TTC549 (cell line): ENCODE results near the gene DNM1L.

Experiments
- FAIRE-seq: peaks from 2 replicates; lab custom pipeline; 2012; peaks lifted over from hg19 to GRCh38; lab: Jason Lieb, UNC

DNM1L gene

GRCh38 chr12:32679091-32679919, at the start of gene DNM1L:
TSS of gene DNM1L (plus strand) at chr12:32679301. CDS start at chr12:32679364, 63 bp downstream.
- FAIRE-seq: peak; percentile 78

- no peak for FAIRE-seq
These were observed 37.7 kb upstream of the DNM1L start for GRCh38 chr12:32641287-32641901.

- FAIRE-seq: no peak
These were observed 34.7 kb upstream of the DNM1L start for GRCh38 chr12:32644431-32644830.

DNA sequence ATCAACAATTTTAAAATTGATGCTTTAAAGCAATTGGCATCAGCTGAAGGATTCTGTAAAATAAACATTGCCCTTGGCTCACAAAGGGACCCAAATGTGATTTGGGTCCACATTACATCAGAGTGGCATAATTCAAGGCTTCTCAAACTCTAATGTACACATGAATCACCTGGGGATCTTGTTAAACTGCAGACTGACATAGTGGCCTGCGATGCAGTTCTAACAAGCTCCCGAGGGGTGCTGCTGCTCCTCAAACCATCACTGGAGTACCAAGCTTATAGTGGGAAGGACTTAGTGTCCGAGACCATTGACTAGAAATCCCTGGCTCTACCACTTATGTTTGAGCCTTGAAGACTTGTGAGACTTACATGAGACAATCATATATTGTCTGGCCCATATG, 31.8 kb upstream of the DNM1L start:
- no peak for FAIRE-seq

- FAIRE-seq: no peak
These were observed 28.6 kb upstream of the DNM1L start for GRCh38 chr12:32650508-32650907.

DNA sequence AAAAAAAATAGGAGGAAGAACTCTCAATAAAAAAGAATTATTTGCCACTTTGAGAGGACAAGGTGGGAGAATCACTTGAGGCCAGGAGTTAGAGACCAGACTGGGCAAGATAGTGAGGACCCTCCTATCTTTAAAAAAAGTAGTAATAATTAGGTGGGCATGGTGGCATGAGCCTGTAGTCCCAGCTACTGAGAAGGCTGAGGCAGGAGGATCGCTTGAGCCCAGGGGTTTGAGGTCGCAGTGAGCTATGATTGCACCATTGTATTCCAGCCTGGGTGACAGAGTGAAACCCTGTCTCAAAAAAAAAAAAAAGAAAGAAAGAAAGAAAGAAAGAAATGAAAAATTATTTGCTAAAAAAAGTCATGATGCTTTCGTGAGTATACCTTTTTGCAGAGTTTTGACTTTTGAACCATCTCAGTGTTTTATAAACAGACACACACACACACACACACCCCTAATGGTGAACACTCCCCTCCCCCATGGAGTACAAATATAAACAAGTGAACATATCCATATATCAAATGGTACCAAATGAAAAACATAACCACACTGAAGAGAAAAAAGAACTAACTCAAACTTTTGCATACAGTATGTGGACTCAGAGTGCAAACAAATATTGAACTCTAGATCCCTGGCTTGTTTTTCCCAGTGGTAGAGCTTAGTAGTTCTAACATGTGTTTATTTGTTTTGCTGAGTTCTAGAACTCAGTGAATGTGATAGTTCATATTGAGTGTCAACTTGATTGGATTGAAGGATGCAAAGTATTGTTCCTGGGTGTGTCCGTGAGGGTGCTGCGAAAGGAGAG, 27.7 kb upstream of the DNM1L start:
- no peak for FAIRE-seq

- no peak for FAIRE-seq
These were observed 27.2 kb upstream of the DNM1L start for GRCh38 chr12:32651956-32652210.

DNA sequence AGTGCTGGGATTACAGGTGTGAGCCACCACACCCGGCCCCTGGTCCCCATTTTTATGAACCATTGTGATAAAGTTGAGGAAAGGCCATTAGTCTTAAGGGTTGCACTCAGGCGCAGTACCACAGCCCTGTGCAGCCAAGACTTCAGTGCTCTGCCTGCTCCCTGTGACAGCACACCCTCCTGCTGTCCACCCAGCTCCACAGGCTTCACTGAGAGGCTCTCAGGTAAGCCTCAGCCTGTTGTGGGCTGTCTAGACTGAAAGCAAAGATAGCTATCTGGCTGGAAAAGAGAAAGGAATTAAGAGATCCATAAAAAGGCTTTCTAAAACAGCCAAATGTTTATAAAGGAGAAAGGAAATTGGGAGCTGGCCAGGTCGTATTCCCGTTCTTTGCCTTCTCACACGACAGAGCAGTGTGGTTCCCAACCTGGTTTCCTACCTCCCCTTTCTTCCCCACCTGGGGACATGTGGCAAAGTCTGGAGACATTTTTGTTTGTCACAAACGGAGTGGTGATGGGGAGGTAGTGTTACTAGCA, 19.1 kb upstream of the DNM1L start:
- no peak for FAIRE-seq

DNA sequence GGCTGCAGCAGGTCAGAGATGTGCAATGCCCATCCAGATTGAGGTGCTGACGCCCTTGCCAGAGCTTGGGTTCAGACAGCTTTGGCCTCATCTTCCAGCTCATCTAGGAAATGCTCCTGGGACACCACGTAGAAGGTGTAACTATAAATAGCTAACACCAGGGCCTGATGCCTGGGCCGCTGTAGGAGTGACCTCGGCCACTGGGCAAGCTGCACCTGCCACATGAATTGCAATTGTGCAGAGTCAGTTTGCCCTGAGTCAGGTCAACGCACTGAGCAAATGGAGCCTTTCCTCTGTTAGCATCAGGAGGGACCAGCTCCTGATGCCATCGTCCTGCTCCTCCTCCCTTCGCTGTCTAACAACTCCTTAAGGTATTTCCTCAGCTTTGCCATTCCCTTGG, 17.4 kb upstream of the DNM1L start:
- FAIRE-seq: no peak

GRCh38 chr12:32662665-32663064, 16.4 kb upstream of the DNM1L start:
- FAIRE-seq: no peak

GRCh38 chr12:32666018-32666417, 13.1 kb upstream of the DNM1L start:
- no peak for FAIRE-seq

GRCh38 chr12:32669584-32669983, 9.5 kb upstream of the DNM1L start:
- no peak for FAIRE-seq

DNA sequence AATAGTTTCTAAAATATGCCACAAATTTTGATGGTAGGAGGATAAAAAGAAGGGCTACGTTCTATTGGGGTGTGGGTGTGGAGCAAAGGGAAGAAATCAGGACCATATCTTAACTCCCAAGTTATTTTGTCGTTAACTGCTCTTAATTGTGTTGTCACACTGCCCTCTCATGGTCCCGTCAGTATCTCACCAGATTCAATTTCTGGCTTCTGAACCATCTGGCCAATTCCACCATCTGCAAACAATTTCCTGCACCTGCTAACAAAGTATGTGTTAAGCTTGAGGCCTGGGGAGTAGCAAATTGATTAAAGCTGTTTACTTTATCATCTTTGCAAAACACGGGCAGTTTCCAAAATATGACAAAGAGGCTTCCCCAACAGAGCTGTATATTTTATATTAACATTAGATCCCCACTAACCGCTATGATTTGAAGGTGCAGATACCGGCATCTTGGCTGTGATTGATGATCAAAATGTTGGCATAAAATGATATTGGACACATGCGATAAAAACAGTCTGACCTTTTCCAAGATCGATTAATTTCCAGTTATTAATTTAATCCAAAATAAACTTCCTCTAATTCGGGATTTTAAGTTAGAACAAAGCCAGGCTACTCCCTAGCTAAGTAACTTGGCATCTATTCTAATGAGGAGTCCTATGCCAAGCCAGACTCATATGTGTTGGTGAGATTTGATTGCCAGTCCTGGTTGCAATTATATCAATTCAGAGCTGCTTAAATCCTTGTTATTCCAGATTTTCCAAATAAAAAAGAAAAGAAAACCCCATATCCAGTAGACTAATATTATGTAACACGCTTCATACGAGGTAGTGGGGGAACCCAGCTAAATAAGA, 6.9 kb upstream of the DNM1L start:
- peak; percentile 33 for FAIRE-seq

- no peak for FAIRE-seq
These were observed 778 bp downstream of the DNM1L start for GRCh38 chr12:32679920-32680237.

DNA sequence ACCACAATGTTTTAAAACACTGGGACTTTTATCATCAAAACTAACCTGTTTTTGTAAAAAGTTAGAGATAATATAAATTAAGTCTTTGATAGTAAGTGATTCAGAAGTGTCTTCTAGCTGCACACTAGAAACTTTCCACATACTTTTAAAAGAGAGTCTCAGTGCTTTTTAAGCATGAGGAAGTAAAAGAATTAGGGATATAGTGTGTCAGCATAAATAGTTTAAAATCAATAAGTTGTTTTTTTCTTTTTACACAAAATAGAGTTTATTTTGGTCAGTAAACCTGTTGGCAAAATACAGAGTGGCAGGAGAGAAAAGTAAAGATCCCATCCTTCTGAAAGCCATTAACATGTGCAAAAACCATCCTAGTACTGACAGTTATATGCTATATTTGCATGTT, 1.7 kb downstream of the DNM1L start:
- no peak for FAIRE-seq

GRCh38 chr12:32681272-32681671, 2.2 kb downstream of the DNM1L start:
- FAIRE-seq: no peak

- no peak for FAIRE-seq
These were observed 7.2 kb downstream of the DNM1L start for GRCh38 chr12:32686340-32686739.

DNA sequence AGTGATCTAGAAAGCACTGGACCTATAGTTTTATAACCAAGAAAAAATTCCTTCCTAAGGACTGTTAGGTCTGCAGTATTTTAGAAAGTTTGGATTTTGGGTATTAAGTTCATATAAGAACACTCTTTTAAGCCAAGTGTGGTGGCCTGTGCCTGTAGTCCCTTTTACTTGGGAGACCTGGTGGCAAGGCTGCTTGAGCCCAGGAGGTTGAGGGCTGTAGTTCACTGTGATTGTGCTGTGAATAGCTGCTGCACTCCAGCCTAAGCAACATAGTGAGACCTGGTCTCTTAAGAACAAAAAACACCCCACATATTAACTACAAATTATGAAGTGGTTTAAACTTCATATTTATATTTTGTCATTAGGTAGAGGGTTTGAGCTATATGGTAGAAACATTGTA, 9.7 kb downstream of the DNM1L start:
- FAIRE-seq: no peak

- FAIRE-seq: no peak
These were observed 11.8 kb downstream of the DNM1L start for GRCh38 chr12:32690927-32691326.

DNA sequence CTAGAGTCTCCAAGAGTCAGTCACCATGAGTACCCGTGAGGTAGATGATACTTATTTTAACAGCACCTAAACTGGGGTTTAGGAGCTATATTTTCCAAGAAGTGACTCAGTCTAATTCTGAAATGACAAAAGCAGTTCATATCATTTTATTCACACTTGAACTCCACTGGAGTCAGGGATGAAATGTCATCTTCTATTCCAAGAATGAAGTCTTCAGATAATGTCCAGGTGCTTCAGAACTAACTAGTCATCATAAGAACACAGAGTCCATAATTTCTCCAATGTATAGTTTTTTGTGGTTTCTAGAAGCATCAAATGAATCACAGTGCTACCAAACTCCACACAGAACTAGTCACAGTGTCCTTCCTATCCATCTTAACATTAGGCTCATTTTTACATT, 13.3 kb downstream of the DNM1L start:
- FAIRE-seq: no peak

DNA sequence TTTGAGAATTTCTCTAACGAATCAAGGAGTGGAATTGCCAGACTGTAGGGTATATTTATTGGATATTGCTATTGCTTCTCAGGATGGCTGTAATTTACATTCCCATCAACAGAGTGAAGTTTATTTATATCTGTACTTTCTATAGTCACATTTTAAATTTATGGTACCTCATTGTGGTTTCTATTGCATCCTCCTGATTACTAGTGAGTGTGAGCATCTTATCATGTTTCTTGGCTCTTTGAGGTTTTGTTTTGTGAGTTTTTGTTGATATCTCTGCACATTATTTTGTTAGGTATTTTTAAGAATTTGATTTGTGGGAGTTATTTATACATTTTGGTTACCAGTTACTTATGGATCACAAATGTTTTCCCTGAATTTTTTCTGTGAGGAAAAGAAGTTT, 13.9 kb downstream of the DNM1L start:
- FAIRE-seq: no peak

DNA sequence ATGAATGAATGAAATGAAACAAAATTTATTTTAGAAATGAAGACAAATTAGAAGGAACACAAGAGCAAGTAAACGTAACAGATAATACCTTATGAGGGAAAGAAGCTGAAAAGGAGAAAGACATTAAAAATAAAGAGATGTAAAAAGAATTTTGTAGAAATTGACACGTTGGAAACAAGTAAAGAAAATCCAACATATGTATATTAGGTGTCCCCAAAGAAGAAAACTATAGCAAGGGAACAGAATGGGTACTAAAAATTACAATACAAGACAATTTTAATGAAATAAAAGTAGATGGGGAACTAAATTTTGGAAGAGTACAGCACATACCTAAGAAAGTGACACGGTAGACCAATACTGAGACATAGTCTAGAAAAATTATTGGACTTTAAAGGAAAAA, 16.7 kb downstream of the DNM1L start:
- no peak for FAIRE-seq
